ENCODE data around the gene CCND1.
"Not testable (repeated sequence)": the region's sequence is repeated elsewhere in the genome, so short reads cannot be mapped to it uniquely, and the experiment has no call there.

Gene CCND1

DNA sequence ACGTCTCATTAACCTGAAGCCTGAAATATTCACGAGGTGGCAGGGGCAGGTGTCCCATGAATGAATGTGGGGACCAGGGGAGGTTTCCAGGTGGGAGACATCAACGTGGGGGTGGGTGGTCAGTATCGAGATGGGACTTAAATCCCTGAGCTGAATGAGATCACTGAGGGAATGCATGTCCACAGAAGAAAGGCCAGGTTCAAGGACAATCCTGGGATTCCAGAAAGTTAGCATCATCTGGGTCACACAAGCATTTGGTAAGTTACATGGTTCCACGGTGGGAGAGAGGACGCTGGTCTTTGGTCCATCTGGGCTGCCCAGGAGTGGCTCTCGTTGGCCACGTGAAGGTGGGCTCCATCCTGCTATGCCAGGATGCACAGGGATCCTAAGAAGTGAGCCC is 22.7 kb upstream of the CCND1 start:
- no peak for DNase-seq

DNA sequence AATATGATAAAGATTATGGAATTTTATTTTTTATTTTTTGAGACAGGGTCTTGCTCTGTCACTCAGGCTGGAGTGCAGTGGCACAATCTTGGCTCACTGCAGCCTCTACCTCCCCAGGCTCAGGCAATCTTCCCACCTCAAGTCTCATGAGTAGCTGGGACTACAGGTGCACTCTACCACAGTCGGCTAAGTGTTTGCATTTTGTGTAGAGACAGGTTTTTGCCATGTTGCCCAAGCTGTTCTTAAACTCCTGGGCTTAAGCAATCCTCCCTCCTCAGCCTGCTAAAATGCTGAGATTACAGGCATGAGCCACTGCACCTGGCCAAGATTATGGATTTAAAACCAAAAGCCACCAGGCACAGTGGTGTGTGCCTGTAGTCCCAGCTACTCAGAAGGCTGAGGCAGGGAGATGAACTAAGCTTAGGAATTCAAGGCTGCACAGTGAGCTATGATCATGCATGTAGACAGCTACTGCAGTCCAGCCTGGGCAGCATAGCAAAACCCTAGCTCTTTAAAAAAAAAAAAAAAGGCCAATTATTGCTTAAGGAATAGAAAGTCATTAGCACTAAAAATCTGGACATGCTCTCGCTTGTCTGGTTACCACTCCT is 20.2 kb upstream of the CCND1 start:
- no peak for DNase-seq

DNA sequence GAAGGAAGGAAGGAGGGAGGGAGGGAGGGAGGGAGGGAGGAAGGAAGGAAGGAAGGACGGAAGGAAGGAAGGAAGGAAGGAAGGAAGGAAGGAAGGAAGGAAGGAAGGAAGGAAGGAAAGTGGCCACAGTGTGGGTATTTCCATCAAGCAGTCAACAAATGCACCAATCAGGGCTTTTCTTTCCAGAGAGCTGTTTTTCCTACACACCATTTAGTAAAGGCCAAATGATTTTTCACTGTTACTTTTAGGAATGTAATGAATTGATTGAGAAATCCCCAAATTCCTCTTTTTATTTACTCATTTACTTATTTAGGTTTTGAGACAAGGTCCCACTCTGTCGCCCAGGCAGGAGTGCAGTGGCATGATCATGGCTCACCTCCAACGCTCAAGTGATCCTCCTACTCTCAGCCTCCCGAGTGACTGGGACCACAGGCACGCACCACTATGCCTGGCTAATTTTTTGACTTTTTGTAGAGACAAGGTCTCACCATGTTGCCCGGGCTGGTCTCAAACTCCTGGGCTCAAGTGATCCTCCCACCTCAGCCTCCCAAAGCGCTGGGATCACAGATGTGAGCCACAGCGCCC is 18.8 kb upstream of the CCND1 start:
- not testable (repeated sequence) for DNase-seq

DNA sequence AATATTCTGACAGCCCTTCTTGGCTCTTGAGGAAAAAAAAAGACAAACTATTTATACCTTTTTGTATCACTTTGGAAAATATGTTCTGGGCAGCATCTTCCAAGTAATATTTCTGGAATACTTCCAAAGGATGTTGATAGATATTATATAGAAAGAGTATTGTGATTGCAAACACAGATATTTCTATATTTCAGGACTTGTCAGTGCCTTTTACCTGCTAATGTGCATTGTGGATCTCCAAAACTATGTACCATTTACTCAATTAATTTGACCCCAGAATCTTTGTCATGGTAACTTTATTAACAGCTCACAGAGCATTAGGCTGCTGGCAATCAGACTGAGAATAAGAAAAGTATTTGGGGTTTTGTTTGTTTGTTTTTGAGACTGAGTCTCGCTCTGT is 16.7 kb upstream of the CCND1 start:
- DNase-seq, result no peak

DNA sequence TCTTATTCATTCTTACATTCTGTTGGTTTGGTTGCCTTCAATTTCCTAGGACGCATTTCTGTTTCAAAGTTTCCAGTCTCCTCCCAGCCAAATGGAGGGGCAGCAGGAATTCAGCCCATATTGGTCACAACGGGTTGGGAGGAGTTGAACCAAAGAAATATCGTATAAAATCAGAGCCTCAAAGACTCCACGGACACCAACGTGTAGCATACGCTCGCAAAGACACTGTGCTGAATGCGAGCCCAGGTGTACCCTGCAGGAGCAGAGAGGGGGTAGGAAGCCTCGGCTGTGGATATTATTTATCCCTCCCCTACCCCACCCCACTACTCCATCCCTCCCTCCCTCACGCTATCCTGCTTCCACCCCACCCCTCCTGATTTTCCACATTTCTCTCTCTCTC is 15.5 kb upstream of the CCND1 start:
- no peak for DNase-seq

DNA sequence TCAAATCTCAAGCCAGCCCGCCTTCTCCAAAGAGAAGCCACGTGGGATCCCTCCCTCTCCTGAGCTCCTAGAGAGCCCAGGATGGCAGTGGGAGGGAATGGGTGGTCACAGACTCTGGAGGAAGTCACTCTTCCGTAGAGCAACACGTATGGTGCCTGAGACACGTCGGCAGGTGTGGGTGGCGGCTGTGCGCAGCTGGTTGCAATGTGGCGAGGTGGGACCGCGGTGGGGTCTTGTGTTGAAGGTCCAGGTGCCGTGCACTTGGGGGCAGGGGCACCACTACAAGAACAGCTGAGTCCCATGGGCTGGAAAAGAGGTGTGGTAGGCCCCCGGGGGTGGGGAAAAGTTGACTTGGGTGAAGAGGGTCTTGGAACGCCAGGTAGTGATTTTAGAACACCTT is 13.4 kb upstream of the CCND1 start:
- DNase-seq, result no peak

DNA sequence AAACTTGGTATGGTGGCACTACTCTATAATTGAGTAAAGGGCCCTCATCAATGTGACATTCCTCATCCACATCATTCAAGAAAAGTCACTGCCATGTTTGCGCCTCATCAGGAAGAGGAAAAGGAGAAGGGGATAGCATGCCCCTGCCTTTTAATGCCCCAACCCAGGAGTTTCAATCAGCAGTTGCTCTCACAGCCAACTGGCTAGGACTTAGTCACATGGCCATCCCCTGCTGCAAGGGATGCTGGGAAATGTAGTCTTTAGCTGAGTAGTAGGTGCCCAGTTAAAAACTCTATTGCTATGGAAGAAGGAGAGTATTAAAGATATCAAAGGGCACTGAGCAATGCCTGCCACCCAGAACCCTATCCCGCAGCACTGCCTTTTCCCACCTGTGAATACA is 10.9 kb upstream of the CCND1 start:
- DNase-seq, result no peak

DNA sequence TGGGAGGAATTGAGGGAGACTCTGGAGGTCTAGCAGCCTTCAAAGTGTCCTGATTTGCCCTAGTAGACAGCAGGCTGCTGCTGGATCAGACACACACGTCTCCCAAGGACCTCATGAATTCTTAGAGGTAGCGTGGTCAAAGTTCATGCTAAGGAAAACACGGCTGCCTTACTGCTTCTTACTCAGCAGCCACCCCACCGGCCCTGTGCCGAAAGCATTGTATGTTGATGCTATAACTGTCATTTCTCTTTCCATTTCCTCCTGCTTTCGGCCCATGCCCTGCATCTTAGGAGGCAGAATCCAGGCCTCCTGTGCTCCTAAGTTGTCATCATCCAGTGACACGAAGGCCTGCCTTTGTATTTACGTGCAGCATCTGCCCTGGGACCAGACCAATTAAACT is 10.5 kb upstream of the CCND1 start:
- DNase-seq, result no peak

DNA sequence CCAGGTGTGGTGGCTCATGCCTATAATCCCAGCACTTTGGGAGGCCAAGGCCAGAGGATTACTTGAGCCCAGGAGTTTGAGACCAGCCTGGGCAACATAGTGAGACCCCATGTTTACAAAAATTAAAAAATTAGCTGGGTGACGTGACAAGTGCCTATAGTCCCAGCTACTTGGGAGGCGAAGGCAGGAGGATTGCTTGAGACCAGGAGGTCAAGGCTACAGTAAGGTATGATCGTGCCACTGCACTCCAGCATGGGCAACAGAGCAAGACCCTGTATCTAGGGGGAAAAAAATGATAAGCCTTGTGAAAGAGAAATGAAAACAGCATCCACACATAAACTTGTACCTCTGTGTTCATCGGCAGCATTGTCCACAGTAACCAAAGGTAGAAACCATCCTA is 8.1 kb upstream of the CCND1 start:
- DNase-seq, result no peak

DNA sequence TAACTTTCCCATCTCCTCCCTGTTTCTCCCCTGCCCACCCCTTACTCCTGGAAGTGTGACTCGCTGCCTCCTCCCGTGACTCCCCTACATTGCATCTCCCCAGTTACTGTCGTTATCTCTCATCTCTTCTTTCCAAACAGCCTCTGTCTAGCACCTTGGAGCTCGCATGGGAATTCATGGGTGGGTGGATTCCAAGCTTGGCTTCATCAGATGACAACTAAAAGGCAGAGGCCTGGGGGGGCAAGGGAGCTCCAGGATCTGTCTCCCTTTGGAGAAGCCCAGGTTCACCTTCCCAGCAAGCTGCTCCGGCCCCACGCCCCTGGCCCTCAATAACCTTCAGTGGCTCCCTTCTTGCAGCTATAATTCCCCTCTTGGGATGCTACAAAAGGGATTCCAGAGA is 6.9 kb upstream of the CCND1 start:
- DNase-seq, result no peak

DNA sequence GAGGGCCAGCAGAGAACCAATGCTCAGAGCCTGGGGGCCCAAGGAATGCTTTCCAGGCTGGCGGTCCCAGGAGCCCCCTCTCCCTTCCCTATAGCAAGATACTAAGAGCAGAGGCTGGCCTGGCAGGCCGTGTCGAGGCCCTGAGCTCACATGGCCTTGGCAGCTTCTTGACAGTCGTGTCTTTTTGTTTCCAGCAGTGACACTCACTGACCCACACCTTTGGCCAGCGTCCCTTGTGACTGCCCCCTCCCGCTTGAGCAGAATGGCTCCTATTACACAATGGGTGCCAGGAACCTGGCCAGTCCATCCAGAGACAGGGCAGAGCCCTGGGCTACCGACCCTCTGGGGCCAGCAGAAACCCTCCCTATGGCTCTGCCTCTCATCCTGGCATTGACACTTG is 6.4 kb upstream of the CCND1 start:
- no peak for DNase-seq

DNA sequence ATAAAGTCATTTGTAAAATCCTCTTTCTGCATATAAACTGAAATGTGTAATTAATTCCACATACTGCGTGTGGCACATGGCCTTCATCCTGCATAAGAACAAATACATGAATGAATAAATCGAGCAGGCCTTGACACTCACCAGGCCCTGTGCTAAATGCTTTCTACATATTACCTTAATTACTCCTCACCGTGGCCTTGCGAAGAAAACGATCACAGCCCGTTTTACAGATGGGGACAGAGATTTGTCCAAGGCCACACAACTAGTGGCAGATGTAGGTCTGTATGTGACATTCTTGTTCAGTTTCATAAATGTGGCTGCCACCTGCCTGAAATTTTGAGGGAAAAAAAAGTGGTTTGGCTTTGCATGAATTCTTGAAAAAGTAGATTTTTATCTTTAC is 5.8 kb upstream of the CCND1 start:
- DNase-seq, result no peak

DNA sequence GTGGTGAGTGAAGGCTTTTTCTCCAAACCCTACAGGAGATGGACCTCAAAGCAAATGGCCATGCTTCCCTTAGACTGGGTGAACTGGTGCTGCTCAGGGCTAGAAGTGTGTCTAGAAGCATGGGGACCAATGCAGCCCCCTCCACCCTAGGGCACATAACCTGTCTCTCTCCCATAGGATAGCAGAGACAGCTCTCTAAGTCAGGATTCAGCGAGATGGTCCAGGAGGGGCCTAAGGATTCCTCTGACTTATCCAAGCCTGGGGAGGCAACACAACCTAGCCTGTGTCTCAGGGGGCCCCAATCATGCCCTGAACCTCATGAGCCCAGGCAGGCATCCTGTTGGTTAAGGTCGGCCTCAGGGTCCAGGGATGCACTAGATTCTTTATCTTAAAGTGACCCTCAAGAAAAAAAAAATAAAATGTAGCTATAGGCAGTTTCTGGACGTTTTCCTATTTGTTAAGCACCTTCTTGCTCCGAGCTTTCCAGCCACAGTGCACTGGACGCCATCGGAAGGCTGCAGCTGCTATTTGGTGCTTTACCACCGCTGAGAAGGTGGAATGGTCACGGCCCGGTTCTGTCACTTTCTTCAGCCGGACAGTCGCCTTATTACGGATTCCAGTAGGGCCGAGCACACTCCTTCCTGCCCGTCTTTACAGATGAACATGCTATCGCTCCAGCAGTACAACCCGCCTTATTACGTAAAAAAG is 5.0 kb upstream of the CCND1 start:
- no peak for DNase-seq

DNA sequence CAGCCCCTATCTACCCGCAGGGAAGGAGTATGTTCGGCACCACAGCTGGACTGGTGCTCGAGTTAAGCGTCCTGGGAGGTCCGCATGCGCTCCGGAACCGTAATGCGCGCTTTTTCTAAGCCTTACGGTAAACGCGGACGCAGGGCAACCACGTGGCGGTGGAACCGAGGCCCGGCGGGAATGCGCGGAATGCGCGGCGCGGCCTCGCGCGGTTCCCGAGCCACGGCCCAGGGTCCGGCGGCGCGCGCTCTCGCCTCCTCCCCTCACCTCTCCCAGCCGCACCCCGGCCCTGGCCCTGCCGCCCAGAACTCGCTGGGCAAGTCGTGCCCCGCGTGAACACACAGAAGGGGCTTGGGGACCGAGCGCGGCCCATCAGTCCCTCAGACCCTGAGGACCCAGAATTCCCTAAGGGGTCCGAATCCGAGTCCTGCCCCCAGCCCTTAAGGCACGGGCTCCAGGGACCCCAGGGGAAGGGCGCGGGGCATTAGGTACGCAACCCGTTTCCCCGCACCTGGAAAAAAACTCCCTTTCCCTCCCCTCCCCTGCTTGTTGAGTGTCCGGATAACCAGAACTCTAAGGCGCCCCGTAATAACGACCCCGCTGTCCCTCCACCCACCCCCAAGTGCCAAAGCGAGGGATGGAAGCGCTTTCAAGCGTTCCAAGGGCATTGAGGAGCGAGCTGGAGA is 4.3 kb upstream of the CCND1 start:
- DNase-seq, result peak; percentile 90

DNA sequence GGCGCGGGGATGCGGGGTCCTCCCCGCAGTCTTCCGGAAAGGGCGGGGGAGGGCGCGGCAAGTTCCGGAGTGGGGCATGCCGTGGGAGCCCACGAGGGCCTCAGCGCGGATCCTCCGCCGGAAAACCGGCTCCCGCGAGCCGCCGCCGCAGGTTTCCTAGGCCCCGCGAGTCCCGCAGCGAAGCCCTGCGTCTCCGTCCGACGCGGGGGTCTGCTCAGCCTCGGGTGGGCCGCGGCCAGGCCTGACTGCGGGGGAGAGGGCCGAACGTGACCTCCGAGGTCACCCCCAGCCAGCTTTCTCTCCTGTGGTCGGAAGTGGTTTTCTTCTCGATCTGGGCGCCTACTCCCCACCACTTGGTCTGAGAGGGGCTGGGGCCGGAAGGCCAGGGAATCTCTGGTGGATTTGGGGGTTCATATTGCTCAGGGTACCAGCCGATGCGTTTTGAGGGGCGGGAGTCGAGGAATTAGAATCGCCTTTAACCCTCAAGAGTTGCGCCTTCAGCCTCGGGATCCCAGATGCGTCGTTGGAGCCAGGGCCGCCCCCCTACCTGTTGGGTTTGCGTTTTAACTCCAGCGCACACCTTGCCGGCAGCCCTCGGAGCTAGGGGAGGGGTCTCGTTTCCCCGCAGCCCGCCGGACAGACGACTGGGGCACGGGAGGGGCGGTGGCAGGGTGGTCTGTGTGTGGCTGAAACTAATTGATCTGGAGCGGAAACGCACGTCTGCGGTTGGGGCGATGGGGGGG is 3.6 kb upstream of the CCND1 start:
- no peak for DNase-seq

DNA sequence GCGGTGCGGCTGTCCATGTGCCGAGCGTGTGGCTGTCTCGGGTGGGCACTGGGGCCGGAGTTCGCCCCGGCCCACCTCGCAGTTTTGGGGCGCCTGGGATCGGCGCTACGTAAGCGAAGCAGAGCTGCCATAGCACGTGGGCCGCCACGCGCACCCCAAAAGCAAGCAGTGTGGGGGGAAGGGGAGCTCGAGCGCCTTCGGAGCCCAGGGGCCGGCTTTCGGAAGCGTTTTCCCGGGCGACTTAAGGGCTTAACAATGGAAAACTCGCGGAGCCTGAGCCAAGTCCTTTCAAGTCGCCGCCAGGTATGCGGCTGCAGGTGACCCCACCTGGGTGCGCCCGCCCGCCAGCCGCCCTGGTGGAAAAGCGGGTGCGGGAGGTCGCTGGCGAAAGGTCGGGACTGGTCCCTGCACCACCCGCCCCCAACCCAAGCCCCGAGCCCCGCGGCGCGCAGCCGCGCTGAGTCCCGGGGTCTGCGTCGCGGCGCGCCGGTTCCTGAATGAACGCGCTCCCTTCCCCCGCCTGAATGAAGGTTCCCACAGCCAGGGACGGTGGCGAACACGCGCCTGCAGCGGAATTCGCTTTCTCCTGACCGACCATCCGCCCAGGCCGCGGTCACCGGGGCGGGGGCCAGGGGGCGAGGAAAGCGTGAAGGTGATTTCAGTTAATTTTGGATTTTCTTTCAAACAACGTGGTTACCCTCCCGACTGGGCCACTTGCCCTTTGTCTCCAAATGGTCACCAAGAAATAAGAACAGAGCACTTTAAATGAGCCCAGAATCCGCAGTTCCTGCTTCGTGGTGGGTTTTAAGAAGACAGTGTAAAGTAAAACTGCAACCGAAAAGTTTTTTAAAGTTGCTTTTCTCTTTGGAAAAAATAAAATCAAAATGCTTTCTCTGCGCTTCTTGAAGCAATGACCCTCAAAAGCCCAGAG is 2.8 kb upstream of the CCND1 start:
- DNase-seq, result peak; percentile 76

DNA sequence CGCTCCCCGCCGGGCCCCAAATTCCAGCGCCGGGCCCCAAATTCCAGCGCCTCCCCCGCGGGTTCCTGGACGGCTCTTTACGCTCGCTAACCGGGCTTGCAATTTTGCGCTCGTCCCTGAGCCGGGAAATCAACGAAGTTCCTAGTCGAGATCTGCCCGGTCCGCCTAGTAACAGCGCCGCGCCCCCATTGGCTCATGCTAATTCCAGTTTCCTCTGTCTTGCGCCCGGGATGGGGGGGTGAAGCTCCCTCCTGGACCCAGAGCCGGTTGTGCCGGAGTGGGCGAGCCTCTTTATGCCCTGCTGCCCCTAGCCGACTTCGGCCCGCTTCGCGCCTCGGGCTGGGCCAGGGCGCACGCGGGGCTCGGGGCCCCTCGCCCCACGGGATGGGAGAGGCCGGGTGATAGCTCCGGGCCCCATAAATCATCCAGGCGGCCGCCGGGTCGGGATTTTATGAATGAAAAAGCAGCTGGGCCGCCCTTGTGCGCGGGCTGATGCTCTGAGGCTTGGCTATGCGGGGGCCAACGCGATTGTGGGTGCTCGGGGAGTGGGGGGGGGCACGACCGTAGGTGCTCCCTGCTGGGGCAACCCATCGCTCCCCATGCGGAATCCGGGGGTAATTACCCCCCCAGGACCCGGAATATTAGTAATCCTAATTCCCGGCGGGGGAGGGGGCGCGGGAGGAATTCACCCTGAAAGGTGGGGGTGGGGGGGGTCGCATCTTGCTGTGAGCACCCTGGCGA is 1.8 kb upstream of the CCND1 start:
- peak; percentile 97 for DNase-seq

DNA sequence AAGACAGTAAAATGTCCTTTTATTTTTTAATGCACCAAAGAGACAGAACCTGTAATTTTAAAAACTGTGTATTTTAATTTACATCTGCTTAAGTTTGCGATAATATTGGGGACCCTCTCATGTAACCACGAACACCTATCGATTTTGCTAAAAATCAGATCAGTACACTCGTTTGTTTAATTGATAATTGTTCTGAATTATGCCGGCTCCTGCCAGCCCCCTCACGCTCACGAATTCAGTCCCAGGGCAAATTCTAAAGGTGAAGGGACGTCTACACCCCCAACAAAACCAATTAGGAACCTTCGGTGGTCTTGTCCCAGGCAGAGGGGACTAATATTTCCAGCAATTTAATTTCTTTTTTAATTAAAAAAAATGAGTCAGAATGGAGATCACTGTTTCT is 1.1 kb upstream of the CCND1 start:
- DNase-seq, result no peak

DNA sequence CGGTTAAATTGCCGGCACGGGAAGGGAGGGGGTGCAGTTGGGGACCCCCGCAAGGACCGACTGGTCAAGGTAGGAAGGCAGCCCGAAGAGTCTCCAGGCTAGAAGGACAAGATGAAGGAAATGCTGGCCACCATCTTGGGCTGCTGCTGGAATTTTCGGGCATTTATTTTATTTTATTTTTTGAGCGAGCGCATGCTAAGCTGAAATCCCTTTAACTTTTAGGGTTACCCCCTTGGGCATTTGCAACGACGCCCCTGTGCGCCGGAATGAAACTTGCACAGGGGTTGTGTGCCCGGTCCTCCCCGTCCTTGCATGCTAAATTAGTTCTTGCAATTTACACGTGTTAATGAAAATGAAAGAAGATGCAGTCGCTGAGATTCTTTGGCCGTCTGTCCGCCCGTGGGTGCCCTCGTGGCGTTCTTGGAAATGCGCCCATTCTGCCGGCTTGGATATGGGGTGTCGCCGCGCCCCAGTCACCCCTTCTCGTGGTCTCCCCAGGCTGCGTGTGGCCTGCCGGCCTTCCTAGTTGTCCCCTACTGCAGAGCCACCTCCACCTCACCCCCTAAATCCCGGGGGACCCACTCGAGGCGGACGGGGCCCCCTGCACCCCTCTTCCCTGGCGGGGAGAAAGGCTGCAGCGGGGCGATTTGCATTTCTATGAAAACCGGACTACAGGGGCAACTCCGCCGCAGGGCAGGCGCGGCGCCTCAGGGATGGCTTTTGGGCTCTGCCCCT is 529 bp upstream of the CCND1 start:
- no peak for DNase-seq
